Suprapubic skin (tissue), 4 donors: Measurements from ENCODE around the gene CPNE5.

Experiments
- CTCF ChIP-seq, 2 donors: fragments of 200-600 bp in 1 of 2; fragments of 450-650 bp in 1 of 2; sonication (generic) in 1 of 2; IDR thresholded peaks; one replicate each; pipeline ENCODE4 v1.5.1; 2016 to 2019; ENCODE audit warnings: antibody characterized with exemption in 2 of 2, mild to moderate bottlenecking in 1 of 2, moderate library complexity in 1 of 2
- POLR2A ChIP-seq, 2 donors: fragments of 450-650 bp; IDR thresholded peaks; one replicate each; pipeline ENCODE4 v1.6.1; 2017; ENCODE audit warnings: antibody characterized with exemption in 2 of 2, mild to moderate bottlenecking in 2 of 2, moderate library complexity in 2 of 2
- POLR2AphosphoS5 ChIP-seq, 3 donors: sonication (generic); formaldehyde crosslinking; IDR thresholded peaks; one replicate each; pipeline ENCODE4 v1.6.1; 2017; ENCODE audit warnings: antibody characterized with exemption in 3 of 3

- TF ChIP-seq POLR2A (IDR thresholded peaks at IDR 0.05), result no peak
- no peak for TF ChIP-seq POLR2AphosphoS5 (IDR thresholded peaks at IDR 0.05)
- no peak for TF ChIP-seq CTCF (IDR thresholded peaks at IDR 0.05)
These were observed 35.3 kb downstream of the CPNE5 start for GRCh38 chr6:36803908-36804307.
